Activated naive CD4-positive, alpha-beta T cell treated with anti-CD3 and anti-CD28 coated beads for 36 hours (primary cell): ENCODE data around the gene ZNF683. TPM values are rescaled to one million over a fixed set of nuclear protein-coding genes. Genes with fewer than 3 reads are reported as not detected.

Source experiments
- CTCF ChIA-PET: fragments of 350-600 bp; sonication (Branson Sonifier 250); formaldehyde crosslinking; loops from one replicate; lab custom pipeline; 2021; ENCODE audit warnings: antibody characterized with exemption; lab: Charles Lee
- DNase-seq: peaks from one replicate; pipeline ENCODE4 v3.0.0-alpha.2; 2020
- H3K27ac Mint-ChIP-seq: one replicate; pipeline ENCODE4 v1.8.0; 2021; ENCODE audit warnings: mild to moderate bottlenecking, mixed read lengths
- H3K27me3 Mint-ChIP-seq: one replicate; pipeline ENCODE4 v1.8.0; 2021; ENCODE audit warnings: low read depth, mixed read lengths
- H3K36me3 Mint-ChIP-seq: one replicate; pipeline ENCODE4 v1.8.0; 2021; ENCODE audit warnings: low read depth, mixed read lengths
- H3K4me1 Mint-ChIP-seq: one replicate; pipeline ENCODE4 v1.8.0; 2021; ENCODE audit warnings: low read depth, mixed read lengths
- H3K4me3 Mint-ChIP-seq: one replicate; pipeline ENCODE4 v1.8.0; 2021; ENCODE audit warnings: mild to moderate bottlenecking, moderate library complexity, mixed read lengths
- H3K9me3 Mint-ChIP-seq: one replicate; pipeline ENCODE4 v1.8.0; 2021; ENCODE audit warnings: mixed read lengths
- intact Hi-C: fragments of 100-400 bp; cut with micrococcal nuclease; formaldehyde crosslinking; loops from one replicate; pipeline ENCODE4 v1.15.1; 2023
- total RNA-seq, 2 experiments: library from RNA; stranded (reverse); gene quantifications; one replicate each; pipeline ENCODE4 v1.2.3, GENCODE V29; 2021

Gene ZNF683
- total RNA-seq, 2 experiments from 2014 or later, result not detected

DNA sequence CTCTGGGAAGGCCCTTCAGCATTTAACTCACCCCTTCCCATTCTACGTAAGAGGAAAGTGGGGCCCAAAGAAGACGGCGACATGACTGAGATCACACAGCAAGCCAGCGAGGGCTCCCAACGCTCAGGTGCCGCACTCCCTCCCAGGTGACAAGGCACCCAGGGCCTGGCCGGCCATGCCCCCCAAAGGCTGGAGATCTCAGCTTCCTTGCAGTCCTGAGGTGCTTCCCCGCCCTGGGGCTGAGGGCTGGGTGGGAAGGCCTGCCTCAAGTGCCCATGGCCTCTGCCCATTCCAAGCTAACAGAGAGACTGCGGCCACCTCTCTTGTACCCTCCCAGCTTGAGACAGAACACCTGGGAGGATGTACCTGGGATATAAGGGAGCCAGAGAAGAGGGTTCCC lies 17.6 kb downstream of the ZNF683 start:
- no peak overlapping the region for H3K27ac Mint-ChIP-seq
- no peak overlapping the region for H3K4me3 Mint-ChIP-seq
- no peaks in the 10 kb centered on the region for H3K36me3 Mint-ChIP-seq
- H3K4me1 Mint-ChIP-seq, result peaks cover 14% of the 10 kb centered on the region
- CTCF ChIA-PET, result interaction anchor here (2.5 kb wide), 1 partner anchor 9 kb away, joined by 9 read pairs; no protein-coding TSS in a partner anchor
- no peak for DNase-seq
- H3K9me3 Mint-ChIP-seq, result no peaks in the 10 kb centered on the region
- H3K27me3 Mint-ChIP-seq, result no peaks in the 10 kb centered on the region
- intact Hi-C loops, result no loop called here

- Mint-ChIP-seq H3K36me3 (no peaks in the 10 kb centered on the region), H3K9me3 (no peaks in the 10 kb centered on the region), H3K27me3 (no peaks in the 10 kb centered on the region), H3K27ac (no peak within 1 kb of the TSS), H3K4me3 (no peak within 1 kb of the TSS), H3K4me1 (peaks cover 7% of the 10 kb centered on the region)
- intact Hi-C loops, result no loop called here
- CTCF ChIA-PET, result interaction anchor here (0.6 to 2.5 kb wide), 3 partner anchors 10 to 833 kb away, joined by 3 to 9 read pairs (median 4); no protein-coding TSS in a partner anchor
- no peak for DNase-seq
These were observed 18.4 kb downstream of the ZNF683 start, which contains the start of gene CRYBG2 for GRCh38 chr1:26353976-26354820. Gene CRYBG2 (minus strand): TSS chr1:26354130. CDS start chr1:26346657, 7,473 bp downstream.

- CTCF ChIA-PET, result interaction anchor here (2.5 kb wide), 1 partner anchor 11 kb away, joined by 9 read pairs; no protein-coding TSS in a partner anchor
- Mint-ChIP-seq H3K27me3 (no peaks in the 10 kb centered on the region), H3K9me3 (no peaks in the 10 kb centered on the region), H3K4me1 (no peaks in the 10 kb centered on the region), H3K27ac (no peak overlapping the region), H3K36me3 (no peaks in the 10 kb centered on the region), H3K4me3 (no peak overlapping the region)
- DNase-seq, result no peak
- intact Hi-C loops, result no loop called here
These were observed 19.2 kb downstream of the ZNF683 start for GRCh38 chr1:26353210-26353859.

GRCh38 chr1:26352338-26352679 lies 20.2 kb downstream of the ZNF683 start:
- H3K9me3 Mint-ChIP-seq, result no peaks in the 10 kb centered on the region
- H3K27me3 Mint-ChIP-seq, result no peaks in the 10 kb centered on the region
- H3K4me1 Mint-ChIP-seq, result no peaks in the 10 kb centered on the region
- CTCF ChIA-PET, result no interaction called here
- intact Hi-C loops, result no loop called here
- DNase-seq, result no peak
- no peak overlapping the region for H3K4me3 Mint-ChIP-seq
- H3K27ac Mint-ChIP-seq, result no peak overlapping the region
- no peaks in the 10 kb centered on the region for H3K36me3 Mint-ChIP-seq

- H3K9me3 Mint-ChIP-seq, result no peaks in the 10 kb centered on the region
- no peaks in the 10 kb centered on the region for H3K4me1 Mint-ChIP-seq
- DNase-seq, result no peak
- H3K36me3 Mint-ChIP-seq, result no peaks in the 10 kb centered on the region
- no peak overlapping the region for H3K4me3 Mint-ChIP-seq
- no peak overlapping the region for H3K27ac Mint-ChIP-seq
- CTCF ChIA-PET, result no interaction called here
- H3K27me3 Mint-ChIP-seq, result no peaks in the 10 kb centered on the region
- intact Hi-C loops, result no loop called here
These were observed 20.8 kb downstream of the ZNF683 start for GRCh38 chr1:26351590-26352337.

DNA sequence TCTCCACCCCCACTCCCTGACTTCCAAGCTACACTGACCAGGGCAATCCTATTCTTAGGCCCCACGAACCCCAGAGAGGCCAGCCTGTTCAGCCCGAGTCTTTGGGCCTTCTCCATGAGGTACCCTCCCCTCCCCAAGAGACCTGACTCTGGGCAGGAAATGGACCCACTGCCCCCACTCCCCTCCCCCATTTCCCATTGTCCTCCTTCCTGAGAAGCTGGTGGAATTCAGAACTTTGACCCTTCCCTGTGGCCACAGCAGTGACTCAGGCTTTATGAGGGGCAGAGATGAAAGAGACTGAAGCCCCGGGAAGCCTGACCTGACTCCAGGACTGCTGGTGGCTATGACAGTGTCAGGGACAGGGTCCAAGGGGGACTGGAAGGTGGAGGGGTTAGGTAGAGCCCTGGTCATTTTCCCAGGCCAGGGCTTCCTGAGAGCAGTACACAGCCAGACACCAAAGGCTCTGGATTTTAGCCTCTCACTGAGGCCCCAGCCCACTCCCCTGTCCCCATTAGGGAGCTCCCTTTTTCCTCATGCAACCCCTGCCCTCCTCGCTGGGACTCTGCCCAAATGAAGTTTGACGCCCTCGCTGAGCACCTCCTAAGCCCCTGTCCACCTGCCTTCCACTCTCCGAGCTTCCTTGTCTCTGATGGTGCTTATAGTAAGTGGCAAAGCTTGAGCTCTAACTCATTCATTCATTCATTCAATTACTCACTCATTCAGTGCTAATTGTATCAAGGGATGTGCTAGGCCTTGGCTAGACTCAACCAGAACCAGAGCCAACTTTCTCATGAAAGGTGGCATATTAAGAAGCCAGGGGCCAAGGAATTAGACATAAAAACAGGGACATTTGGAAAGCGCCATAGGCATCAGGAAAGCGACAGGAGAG lies 21.6 kb downstream of the ZNF683 start:
- Mint-ChIP-seq H3K36me3 (no peaks in the 10 kb centered on the region), H3K4me1 (no peaks in the 10 kb centered on the region), H3K9me3 (no peaks in the 10 kb centered on the region), H3K27me3 (no peaks in the 10 kb centered on the region), H3K4me3 (no peak overlapping the region), H3K27ac (no peak overlapping the region)
- CTCF ChIA-PET, result no interaction called here
- DNase-seq, result no peak
- intact Hi-C loops, result no loop called here

DNA sequence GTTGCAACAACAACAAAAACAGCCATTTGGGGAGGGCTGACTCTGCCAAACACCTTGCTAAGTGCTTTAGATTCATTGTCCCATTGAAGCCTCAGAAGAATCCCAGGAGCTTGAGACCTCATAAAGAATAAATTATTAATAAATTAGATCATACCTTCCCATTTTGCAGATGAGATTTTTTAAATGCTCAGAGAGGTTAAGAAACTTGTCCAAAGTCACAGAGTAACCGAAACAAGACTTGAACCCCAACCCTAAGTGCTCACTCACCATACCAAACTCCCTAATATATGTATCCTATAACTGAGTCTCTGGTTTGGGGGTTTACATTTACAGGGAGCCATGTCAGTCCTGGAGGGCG lies 22.2 kb downstream of the ZNF683 start:
- no peaks in the 10 kb centered on the region for H3K27me3 Mint-ChIP-seq
- no peak overlapping the region for H3K27ac Mint-ChIP-seq
- DNase-seq, result no peak
- H3K36me3 Mint-ChIP-seq, result no peaks in the 10 kb centered on the region
- H3K4me3 Mint-ChIP-seq, result no peak overlapping the region
- intact Hi-C loops, result no loop called here
- CTCF ChIA-PET, result no interaction called here
- no peaks in the 10 kb centered on the region for H3K4me1 Mint-ChIP-seq
- H3K9me3 Mint-ChIP-seq, result no peaks in the 10 kb centered on the region

GRCh38 chr1:26349877-26350244 lies 22.7 kb downstream of the ZNF683 start:
- CTCF ChIA-PET, result no interaction called here
- Mint-ChIP-seq H3K27me3 (no peaks in the 10 kb centered on the region), H3K36me3 (no peaks in the 10 kb centered on the region), H3K4me3 (no peak overlapping the region), H3K9me3 (no peaks in the 10 kb centered on the region), H3K4me1 (no peaks in the 10 kb centered on the region), H3K27ac (no peak overlapping the region)
- intact Hi-C loops, result no loop called here
- no peak for DNase-seq

GRCh38 chr1:26349188-26349876 lies 23.2 kb downstream of the ZNF683 start:
- Mint-ChIP-seq H3K4me3 (no peak overlapping the region), H3K27ac (no peak overlapping the region), H3K4me1 (no peaks in the 10 kb centered on the region), H3K27me3 (no peaks in the 10 kb centered on the region), H3K9me3 (no peaks in the 10 kb centered on the region), H3K36me3 (no peaks in the 10 kb centered on the region)
- intact Hi-C loops, result no loop called here
- DNase-seq, result no peak
- CTCF ChIA-PET, result no interaction called here

DNA sequence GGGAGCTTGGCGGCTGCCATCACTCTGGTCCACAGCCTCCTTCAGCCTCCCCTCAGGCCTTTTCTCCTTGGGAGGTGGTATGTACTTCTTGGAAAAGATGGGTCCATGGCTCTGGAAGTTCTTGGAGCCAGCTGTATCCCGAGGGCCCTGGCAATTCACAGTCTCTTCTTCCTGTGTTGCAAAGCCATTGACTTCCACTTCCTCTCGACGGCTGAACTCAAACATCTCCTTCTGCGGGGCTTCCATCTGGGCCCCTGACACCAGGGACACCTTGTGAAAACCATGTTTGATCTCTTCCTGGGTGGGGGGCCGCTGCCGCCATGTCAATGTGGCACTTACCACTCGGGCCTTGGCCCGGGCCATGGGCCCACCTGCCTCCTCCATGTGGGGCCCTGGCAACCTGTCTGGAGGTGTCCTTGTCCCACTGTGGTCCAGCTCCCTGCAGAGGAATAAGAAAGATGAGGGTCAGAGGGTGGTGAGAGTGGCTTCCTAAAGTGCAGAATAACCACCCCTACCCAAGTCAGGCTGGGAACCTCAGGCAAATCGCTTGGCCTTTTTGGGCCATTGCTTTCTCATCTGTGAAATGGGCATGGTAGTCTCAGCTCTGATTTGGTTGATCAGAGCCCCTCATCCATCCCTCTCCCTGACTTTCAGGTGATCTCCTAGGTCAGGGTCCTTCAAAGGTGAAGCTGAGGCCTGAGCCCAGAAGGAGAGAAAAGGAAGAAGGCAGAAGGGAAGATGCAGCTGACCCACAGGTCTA lies 26.1 kb downstream of the ZNF683 start:
- H3K4me1 Mint-ChIP-seq, result no peaks in the 10 kb centered on the region
- no peak overlapping the region for H3K27ac Mint-ChIP-seq
- no peaks in the 10 kb centered on the region for H3K9me3 Mint-ChIP-seq
- intact Hi-C loops, result no loop called here
- no peak for DNase-seq
- H3K4me3 Mint-ChIP-seq, result no peak overlapping the region
- H3K27me3 Mint-ChIP-seq, result no peaks in the 10 kb centered on the region
- no peaks in the 10 kb centered on the region for H3K36me3 Mint-ChIP-seq
- CTCF ChIA-PET, result interaction anchor here (0.7 to 2.4 kb wide), 3 partner anchors 18 to 71 kb away, joined by 3 to 5 read pairs (median 3); no protein-coding TSS in a partner anchor

DNA sequence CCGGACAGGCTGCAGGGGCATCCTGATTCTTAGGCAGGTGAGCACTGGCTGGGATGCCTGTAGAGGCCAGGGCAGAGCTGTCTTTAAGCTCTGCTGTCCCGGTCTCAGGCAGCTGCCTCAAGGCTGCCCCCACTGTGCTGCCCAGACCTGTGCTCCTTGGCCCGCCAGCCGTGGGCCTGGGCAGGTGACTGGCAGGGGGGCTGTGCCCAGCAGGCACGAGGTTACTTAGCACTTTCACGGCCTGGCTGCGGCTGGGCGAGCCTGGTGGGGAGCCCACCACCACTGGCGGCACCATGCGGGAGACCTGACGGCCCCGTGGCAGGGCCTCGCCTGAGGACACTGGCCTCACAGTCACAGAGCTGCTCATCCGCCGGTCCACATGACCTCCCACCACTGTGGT lies 26.8 kb downstream of the ZNF683 start:
- Mint-ChIP-seq H3K4me3 (no peak overlapping the region), H3K4me1 (no peaks in the 10 kb centered on the region), H3K36me3 (no peaks in the 10 kb centered on the region), H3K27ac (no peak overlapping the region), H3K9me3 (no peaks in the 10 kb centered on the region), H3K27me3 (no peaks in the 10 kb centered on the region)
- no peak for DNase-seq
- intact Hi-C loops, result no loop called here
- CTCF ChIA-PET, result interaction anchor here (0.7 kb wide), 1 partner anchor 70 kb away, joined by 3 read pairs; no protein-coding TSS in a partner anchor
